SU-DHL-6 (cell line): Measurements from ENCODE around the gene JPH3.

ENCODE experiments used
- H2AFZ ChIP-seq: fragments of 200-600 bp; sonication (generic); 2 replicates; pipeline ENCODE4 v1.6.1; 2014; ENCODE audit warnings: low read depth, mild to moderate bottlenecking, moderate library complexity, mixed read lengths, antibody characterized with exemption, low read length; ENCODE audit not compliant: severe bottlenecking
- H3F3A ChIP-seq: fragments of 200-600 bp; shearing (Covaris generic); 2 replicates; pipeline ENCODE4 v1.6.0; 2016; ENCODE audit warnings: antibody characterized with exemption, mild to moderate bottlenecking; ENCODE audit not compliant: insufficient read depth
- H3K27ac ChIP-seq: fragments of 200-600 bp; sonication (generic); 2 replicates; pipeline ENCODE4 v1.5.1; 2016; ENCODE audit warnings: low read depth, mild to moderate bottlenecking, low read length, moderate library complexity, mixed read lengths
- H3K27me3 ChIP-seq: fragments of 200-600 bp; sonication (generic), shearing (Covaris generic); 2 replicates; pipeline ENCODE4 v1.6.0; 2014; ENCODE audit warnings: mild to moderate bottlenecking, low read length
- H3K36me3 ChIP-seq: fragments of 200-600 bp; sonication (generic); 2 replicates; pipeline ENCODE4 v1.6.1; 2014; ENCODE audit warnings: mild to moderate bottlenecking, low read length, mixed read lengths
- H3K4me2 ChIP-seq: fragments of 300-600, 200-600 bp; shearing (Covaris generic), sonication (generic); 2 replicates; pipeline ENCODE4 v1.6.0; 2014; ENCODE audit warnings: low read length, low read depth, mild to moderate bottlenecking; ENCODE audit not compliant: poor library complexity, severe bottlenecking
- H3K4me3 ChIP-seq: fragments of 200-600 bp; sonication (generic); 2 replicates; pipeline ENCODE4 v1.5.1; 2014; ENCODE audit warnings: antibody characterized with exemption, low read length, mild to moderate bottlenecking, mixed read lengths; ENCODE audit not compliant: insufficient read depth, poor library complexity, severe bottlenecking
- H3K79me2 ChIP-seq: fragments of 200-600 bp; sonication (generic); 2 replicates; pipeline ENCODE4 v1.6.1; 2014; ENCODE audit warnings: mild to moderate bottlenecking, low read length, moderate library complexity; ENCODE audit not compliant: insufficient read depth
- H3K9ac ChIP-seq: fragments of 200-600 bp; sonication (generic); 2 replicates; pipeline ENCODE4 v1.7.0; 2014; ENCODE audit warnings: mild to moderate bottlenecking, low read length
- H3K9me2 ChIP-seq: fragments of 200-600 bp; sonication (generic); replicated peaks from 2 replicates; pipeline ENCODE4 v1.6.1; 2014; ENCODE audit warnings: low read length; ENCODE audit not compliant: insufficient read depth
- H3K9me3 ChIP-seq: fragments of 200-600 bp; sonication (generic); 2 replicates; pipeline ENCODE4 v1.6.1; 2014; ENCODE audit warnings: low read length, mixed read lengths; ENCODE audit not compliant: insufficient read depth
- H4K20me1 ChIP-seq: fragments of 200-600 bp; sonication (generic); 2 replicates; pipeline ENCODE4 v1.6.1; 2014; ENCODE audit warnings: low read depth, mild to moderate bottlenecking, antibody characterized with exemption, low read length, moderate library complexity, mixed read lengths
- EZH2phosphoT487 ChIP-seq: fragments of 200-600 bp; sonication (generic), shearing (Covaris generic); conservative IDR thresholded peaks from 2 replicates; pipeline ENCODE4 v1.6.1; 2018; ENCODE audit warnings: mild to moderate bottlenecking, antibody characterized with exemption, low read length, moderate library complexity, mixed read lengths
- TF ChIP-seq, protein P1 (sequence below): fragments of 200-600 bp; sonication (generic); IDR thresholded peaks from one replicate; pipeline ENCODE4 v1.5.1; 2017; ENCODE audit warnings: antibody characterized with exemption, mild to moderate bottlenecking, low read length, moderate library complexity; ENCODE audit not compliant: insufficient read depth, poor library complexity, severe bottlenecking

JPH3 gene

DNA sequence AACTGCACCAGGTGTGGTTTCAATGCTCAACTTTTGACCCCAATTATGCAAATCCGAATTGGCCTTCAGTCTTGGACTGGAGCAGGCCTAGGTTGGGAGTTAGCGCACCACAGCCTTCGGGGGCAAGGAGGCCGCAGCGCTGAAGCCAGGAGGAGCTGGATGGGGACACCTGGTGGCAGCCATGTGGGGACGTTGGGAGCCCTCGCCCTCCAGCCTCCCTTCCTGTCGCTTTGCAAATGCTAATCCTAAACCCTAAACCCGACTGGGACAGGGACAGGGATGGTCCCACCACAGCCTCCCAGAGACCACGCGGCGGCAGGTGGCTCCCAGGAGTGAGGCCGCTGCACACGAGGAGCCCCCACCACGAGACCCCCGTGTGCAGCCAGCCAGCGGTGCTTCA is 104.8 kb downstream of the JPH3 start:
- peaks cover 4% of the 10 kb centered on the region; the same call in 1 of the 2 replicates for H3K36me3 ChIP-seq
- H4K20me1 ChIP-seq, result no peaks in the 10 kb centered on the region

DNA sequence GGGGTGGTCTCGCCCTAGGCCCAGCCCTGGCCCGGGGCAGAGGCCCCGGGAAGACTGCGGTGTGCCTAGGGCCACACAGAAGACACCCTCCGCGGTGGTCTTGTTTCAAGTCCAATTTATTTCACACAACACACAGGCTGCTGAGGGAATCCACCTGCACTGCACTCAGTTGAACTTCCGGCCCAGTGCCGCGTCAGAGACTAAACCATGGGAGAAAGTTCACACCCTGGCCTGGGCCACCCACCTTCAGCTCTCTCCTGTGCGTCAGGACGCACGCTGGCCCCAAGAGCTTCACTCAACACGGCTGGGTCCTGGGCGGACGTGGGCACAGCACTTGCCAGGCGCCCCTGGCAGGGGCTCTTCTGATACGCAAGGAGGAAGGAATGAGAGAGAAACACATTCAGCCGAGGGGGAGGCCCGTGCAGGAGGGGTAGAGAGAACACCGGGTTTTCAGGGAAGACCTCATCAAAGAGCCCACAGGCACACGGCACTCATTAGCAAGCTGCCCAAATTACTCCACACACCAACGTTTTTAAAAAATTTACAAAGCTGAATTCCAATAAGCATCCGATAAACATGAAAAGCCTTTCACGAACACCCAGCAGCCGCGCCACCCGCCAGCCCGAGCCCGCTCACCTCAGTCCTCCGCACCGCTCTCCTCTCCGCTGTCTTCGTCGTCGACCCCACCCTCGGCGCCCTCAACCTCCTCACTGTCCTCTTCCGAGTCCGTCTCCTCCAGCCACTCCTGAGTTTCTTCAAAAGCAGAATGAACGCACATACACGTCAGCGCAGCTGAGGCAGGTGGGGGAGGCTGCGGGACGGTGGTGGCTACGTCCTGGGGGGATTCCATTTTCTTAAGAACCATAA is 105.6 kb downstream of the JPH3 start:
- Histone ChIP-seq H3K9ac (no peak overlapping the region), H3K4me3 (no peak overlapping the region), H3K79me2 (no peaks in the 10 kb centered on the region; the same call in 1 of the 2 replicates), H3K27ac (no peak overlapping the region), H2AFZ (no peak overlapping the region), H3K9me2 (no peaks in the 10 kb centered on the region), H3K27me3 (no peaks in the 10 kb centered on the region), H3K36me3 (peaks cover 5% of the 10 kb centered on the region; the same call in 1 of the 2 replicates), H3K9me3 (no peaks in the 10 kb centered on the region), H4K20me1 (no peaks in the 10 kb centered on the region), H3F3A (peaks cover 6% of the 10 kb centered on the region), H3K4me2 (no peak overlapping the region)
- no peak for TF ChIP-seq EZH2phosphoT487
- TF ChIP-seq, protein P1, sequence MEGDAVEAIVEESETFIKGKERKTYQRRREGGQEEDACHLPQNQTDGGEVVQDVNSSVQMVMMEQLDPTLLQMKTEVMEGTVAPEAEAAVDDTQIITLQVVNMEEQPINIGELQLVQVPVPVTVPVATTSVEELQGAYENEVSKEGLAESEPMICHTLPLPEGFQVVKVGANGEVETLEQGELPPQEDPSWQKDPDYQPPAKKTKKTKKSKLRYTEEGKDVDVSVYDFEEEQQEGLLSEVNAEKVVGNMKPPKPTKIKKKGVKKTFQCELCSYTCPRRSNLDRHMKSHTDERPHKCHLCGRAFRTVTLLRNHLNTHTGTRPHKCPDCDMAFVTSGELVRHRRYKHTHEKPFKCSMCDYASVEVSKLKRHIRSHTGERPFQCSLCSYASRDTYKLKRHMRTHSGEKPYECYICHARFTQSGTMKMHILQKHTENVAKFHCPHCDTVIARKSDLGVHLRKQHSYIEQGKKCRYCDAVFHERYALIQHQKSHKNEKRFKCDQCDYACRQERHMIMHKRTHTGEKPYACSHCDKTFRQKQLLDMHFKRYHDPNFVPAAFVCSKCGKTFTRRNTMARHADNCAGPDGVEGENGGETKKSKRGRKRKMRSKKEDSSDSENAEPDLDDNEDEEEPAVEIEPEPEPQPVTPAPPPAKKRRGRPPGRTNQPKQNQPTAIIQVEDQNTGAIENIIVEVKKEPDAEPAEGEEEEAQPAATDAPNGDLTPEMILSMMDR, result no peak

More for the DNA sequence above, 104.8 kb downstream of the JPH3 start:
- Histone ChIP-seq H3K4me3 (no peak overlapping the region), H3K4me2 (no peak overlapping the region), H3K79me2 (no peaks in the 10 kb centered on the region; the same call in 1 of the 2 replicates), H2AFZ (no peak overlapping the region), H3K9me3 (no peaks in the 10 kb centered on the region), H3K9ac (no peak overlapping the region), H3K27me3 (no peaks in the 10 kb centered on the region), H3F3A (peaks cover 14% of the 10 kb centered on the region), H3K27ac (no peak overlapping the region), H3K9me2 (no peaks in the 10 kb centered on the region)
- no peak for TF ChIP-seq EZH2phosphoT487
- TF ChIP-seq, protein P1, result no peak

DNA sequence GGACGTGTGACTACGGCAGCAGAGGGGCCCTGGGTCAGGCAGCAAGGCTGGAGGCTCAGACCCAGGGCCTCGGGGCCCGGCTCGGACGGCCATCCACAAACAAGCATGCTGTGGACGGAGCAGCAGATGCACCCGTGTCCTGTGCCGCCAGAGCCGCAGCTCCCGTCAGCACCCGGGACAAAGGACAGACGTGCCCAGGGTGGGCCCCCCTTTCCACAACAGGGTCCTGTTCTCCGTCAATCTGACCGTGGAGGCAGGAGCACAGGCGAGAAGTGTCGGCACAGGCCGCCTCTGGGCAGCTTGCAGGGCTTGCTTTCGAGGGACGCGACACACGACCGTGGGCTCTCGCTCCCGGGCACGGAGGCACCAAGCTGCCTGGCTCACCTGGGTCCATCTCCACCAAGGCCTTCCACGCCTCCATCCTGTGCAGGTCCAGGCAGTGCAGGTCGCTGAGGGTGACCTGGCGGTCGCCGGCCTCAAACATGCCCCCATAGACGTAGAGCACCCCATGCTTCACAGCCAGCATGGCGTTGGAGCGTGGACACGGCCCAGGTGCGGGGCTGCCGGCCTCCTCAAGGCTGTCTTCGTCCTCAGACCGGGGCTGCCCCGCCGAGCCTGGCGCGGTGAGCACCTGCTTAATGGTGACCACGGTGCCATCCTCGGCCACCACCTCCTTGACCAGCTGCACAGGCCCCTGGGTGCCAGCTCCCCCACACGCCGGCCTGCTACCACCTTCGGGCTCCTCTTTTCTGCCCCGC is 106.8 kb downstream of the JPH3 start:
- Histone ChIP-seq H3K36me3 (peaks cover 4% of the 10 kb centered on the region; the same call in 1 of the 2 replicates), H2AFZ (no peak overlapping the region), H3K4me3 (no peak overlapping the region), H3K79me2 (no peaks in the 10 kb centered on the region; the same call in 1 of the 2 replicates), H3K4me2 (no peak overlapping the region), H3F3A (peaks cover 4% of the 10 kb centered on the region; the same call in 1 of the 2 replicates), H3K9me3 (no peaks in the 10 kb centered on the region), H3K9ac (no peak overlapping the region), H4K20me1 (no peaks in the 10 kb centered on the region), H3K9me2 (no peaks in the 10 kb centered on the region), H3K27me3 (no peaks in the 10 kb centered on the region), H3K27ac (no peak overlapping the region)
- no peak for TF ChIP-seq EZH2phosphoT487
- TF ChIP-seq, protein P1, result no peak
